Activated naive CD4-positive, alpha-beta T cell (primary cell): Measurements from ENCODE around the gene PAPLN.
"Not testable (repeated sequence)": the region's sequence is repeated elsewhere in the genome, so short reads cannot be mapped to it uniquely, and the experiment has no call there.

ENCODE experiments used
- DNase-seq, 4 experiments: peaks; one replicate each; lab custom pipeline; 2025; lab: John Stamatoyannopoulos, UW

The PAPLN gene

DNA sequence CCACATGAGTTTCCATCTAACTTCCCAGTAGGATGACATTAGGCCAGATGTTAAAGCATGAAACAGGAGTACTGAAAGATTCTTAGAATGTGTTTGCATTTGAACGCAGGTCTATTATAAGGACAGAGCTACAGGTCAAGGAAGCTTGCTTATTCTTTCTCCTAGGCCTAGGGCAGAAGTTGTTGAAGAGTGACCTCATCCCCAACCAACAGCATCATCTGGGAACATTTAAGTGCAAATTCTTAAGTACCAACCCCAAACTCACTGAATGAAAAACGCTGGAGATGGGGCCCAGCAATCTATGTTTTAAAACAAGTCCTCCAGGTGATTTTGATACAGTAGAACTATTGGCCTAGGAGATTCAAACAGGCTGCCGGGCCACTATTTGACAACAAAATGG is 52.4 kb downstream of the PAPLN start:
- no peak for DNase-seq

- no peak for DNase-seq
Measured at GRCh38 chr14:73290279-73290678, 53.0 kb downstream of the PAPLN start.

GRCh38 chr14:73293782-73294781 is 56.8 kb downstream of the PAPLN start:
- no peak for DNase-seq

- no peak for DNase-seq
Measured at GRCh38 chr14:73295198-73295796, 58.0 kb downstream of the PAPLN start.

- no peak for DNase-seq
Measured at GRCh38 chr14:73305499-73305898, 68.2 kb downstream of the PAPLN start.

- DNase-seq = no peak
Measured at GRCh38 chr14:73307261-73307660, 70.0 kb downstream of the PAPLN start.

GRCh38 chr14:73309207-73309606 is 71.9 kb downstream of the PAPLN start:
- not testable (repeated sequence) for DNase-seq

DNA sequence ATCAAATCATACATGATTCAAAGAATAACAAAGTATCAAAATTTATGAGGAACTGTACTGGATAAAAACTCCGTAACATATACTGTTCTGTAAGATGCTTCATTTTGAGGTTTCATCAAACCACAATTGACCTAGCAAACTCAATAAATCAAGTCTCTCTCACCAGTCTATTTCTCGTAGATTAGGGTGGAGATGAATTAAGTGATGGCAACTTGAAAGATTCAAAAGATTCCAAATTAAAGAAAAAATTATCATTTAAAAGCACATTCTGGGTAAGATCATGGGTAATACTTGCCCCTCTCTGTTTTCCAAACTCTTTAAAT is 74.4 kb downstream of the PAPLN start:
- DNase-seq = no peak

- DNase-seq = no peak
Measured at GRCh38 chr14:73312687-73313086, 75.4 kb downstream of the PAPLN start.

- no peak for DNase-seq
Measured at GRCh38 chr14:73313151-73313550, 75.8 kb downstream of the PAPLN start.

DNA sequence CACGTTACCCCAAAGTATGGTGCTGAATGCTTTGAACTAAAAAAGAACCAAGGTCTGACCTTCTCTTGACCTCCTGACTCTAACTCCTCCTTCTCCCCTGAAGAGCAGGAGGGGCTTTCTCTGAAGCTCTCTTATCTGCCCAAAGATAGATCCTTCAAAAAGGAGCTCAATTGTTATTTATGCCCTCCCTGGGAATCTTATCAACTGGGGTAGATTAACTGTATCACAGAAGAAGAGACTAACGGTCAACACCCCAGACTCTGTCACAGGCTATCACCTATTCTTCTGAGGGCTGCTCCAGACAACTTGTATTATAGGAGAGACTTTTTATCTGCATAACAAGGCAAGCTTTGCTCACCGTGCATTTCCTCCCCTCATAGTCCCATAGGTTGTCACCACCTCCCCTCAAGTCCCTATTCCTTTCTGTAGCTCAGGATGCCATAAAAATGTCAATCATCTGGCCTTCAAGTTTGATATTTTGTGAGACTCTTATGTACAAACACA is 86.6 kb downstream of the PAPLN start:
- DNase-seq = no peak
